OCI-LY1 (cell line): Measurements from ENCODE around the gene TRIM59.
A peak's percentile ranks its signal among the peaks of the same experiment; 100 is the strongest.

Experiments
- H2AFZ ChIP-seq: fragments of 200-600 bp; sonication (generic), shearing (Covaris generic); 2 replicates; pipeline ENCODE4 v1.6.0; 2014; ENCODE audit warnings: antibody characterized with exemption, mild to moderate bottlenecking, low read length
- H3F3A ChIP-seq: fragments of 200-600 bp; sonication (generic), shearing (Covaris generic); 2 replicates; pipeline ENCODE4 v1.6.0; 2014; ENCODE audit warnings: mild to moderate bottlenecking, antibody characterized with exemption, low read length, moderate library complexity; ENCODE audit not compliant: insufficient read depth
- H3K27ac ChIP-seq: fragments of 200-600 bp; sonication (generic); 2 replicates; pipeline ENCODE4 v1.5.1; 2014; ENCODE audit warnings: low read length, mixed run types, mild to moderate bottlenecking, low read depth; ENCODE audit not compliant: poor library complexity, severe bottlenecking
- H3K27me3 ChIP-seq: fragments of 200-600 bp; sonication (generic); 2 replicates; pipeline ENCODE4 v1.6.0; 2014; ENCODE audit warnings: antibody characterized with exemption, mild to moderate bottlenecking, low read length, moderate library complexity; ENCODE audit not compliant: insufficient read depth
- H3K36me3 ChIP-seq: fragments of 200-600 bp; sonication (generic); 2 replicates; pipeline ENCODE4 v1.6.1; 2014; ENCODE audit warnings: mild to moderate bottlenecking, antibody characterized with exemption, low read length, moderate library complexity, mixed read lengths; ENCODE audit not compliant: insufficient read depth
- H3K4me1 ChIP-seq: fragments of 200-600 bp; sonication (generic); 2 replicates; pipeline ENCODE4 v1.5.1; 2014; ENCODE audit warnings: mild to moderate bottlenecking, low read length, moderate library complexity; ENCODE audit not compliant: insufficient read depth, severe bottlenecking
- H3K4me2 ChIP-seq: fragments of 200-600 bp; sonication (generic), shearing (Covaris generic); 2 replicates; pipeline ENCODE4 v1.6.1; 2014; ENCODE audit warnings: low read length
- H3K4me3 ChIP-seq: fragments of 200-600 bp; sonication (generic); 2 replicates; pipeline ENCODE4 v1.5.1; 2014; ENCODE audit warnings: low read length, low read depth, mild to moderate bottlenecking, mixed read lengths; ENCODE audit not compliant: poor library complexity, severe bottlenecking
- H3K79me2 ChIP-seq: fragments of 200-600 bp; shearing (Covaris generic); 2 replicates; pipeline ENCODE4 v1.6.1; 2016; ENCODE audit warnings: mixed run types, low read length, mixed read lengths; ENCODE audit not compliant: insufficient read depth
- H3K9ac ChIP-seq: fragments of 200-600 bp; sonication (generic), shearing (Covaris generic); 2 replicates; pipeline ENCODE4 v1.6.1; 2014; ENCODE audit warnings: mild to moderate bottlenecking, low read length, mixed read lengths
- H3K9me2 ChIP-seq: fragments of 200-600 bp; sonication (generic), shearing (Covaris generic); 2 replicates; pipeline ENCODE4 v1.6.1; 2014; ENCODE audit warnings: low read depth, mild to moderate bottlenecking, low read length, mixed read lengths
- H3K9me3 ChIP-seq: fragments of 200-600 bp; shearing (Covaris generic); 2 replicates; pipeline ENCODE4 v1.6.1; 2014; ENCODE audit warnings: low read length, mixed read lengths
- H4K20me1 ChIP-seq: fragments of 200-600 bp; sonication (generic), shearing (Covaris generic); 2 replicates; pipeline ENCODE4 v1.6.0; 2016; ENCODE audit warnings: mild to moderate bottlenecking, low read length; ENCODE audit not compliant: insufficient read depth
- CTCF ChIP-seq: fragments of 200-600 bp; sonication (generic), shearing (Covaris generic); IDR thresholded peaks from 2 replicates; pipeline ENCODE4 v1.5.1; 2017; ENCODE audit warnings: mild to moderate bottlenecking, antibody characterized with exemption, low read length, moderate library complexity, mixed read lengths
- EZH2 ChIP-seq: fragments of 200-600 bp; sonication (generic), shearing (Covaris generic); IDR thresholded peaks from 2 replicates; pipeline ENCODE4 v1.8.0; 2017; ENCODE audit warnings: borderline replicate concordance, mixed run types, mild to moderate bottlenecking, antibody characterized with exemption, low read length, moderate library complexity, mixed read lengths

TRIM59 gene

GRCh38 chr3:160449636-160450598, at the start of gene TRIM59:
Gene TRIM59 (minus strand): TSS chr3:160449786. CDS start chr3:160439183, 10,603 bp downstream.
- H3K27ac ChIP-seq, result peak within 1 kb of the TSS; percentile 88
- H3K27me3 ChIP-seq, result no peaks in the 10 kb centered on the region
- peaks cover 26% of the 10 kb centered on the region for H3K4me1 ChIP-seq
- H2AFZ ChIP-seq, result peak within 1 kb of the TSS; percentile 33
- peak within 1 kb of the TSS; percentile 82 for H3K4me2 ChIP-seq
- no peaks in the 10 kb centered on the region for H4K20me1 ChIP-seq
- no peaks in the 10 kb centered on the region for H3F3A ChIP-seq
- H3K36me3 ChIP-seq, result peaks cover 30% of the 10 kb centered on the region
- H3K9ac ChIP-seq, result peak within 1 kb of the TSS; percentile 95
- no peaks in the 10 kb centered on the region for H3K9me2 ChIP-seq
- H3K79me2 ChIP-seq, result peaks cover 41% of the 10 kb centered on the region
- H3K9me3 ChIP-seq, result no peaks in the 10 kb centered on the region
- TF ChIP-seq EZH2, result no peak
- TF ChIP-seq CTCF, result 0 out of 2 replicates have a peak, but pooled peaks have one; percentile 10
- H3K4me3 ChIP-seq, result peak within 1 kb of the TSS; percentile 93

GRCh38 chr3:160498202-160498601, 48.6 kb upstream of the TRIM59 start:
- no peaks in the 10 kb centered on the region for H3K9me2 ChIP-seq

GRCh38 chr3:160490166-160490565, 40.6 kb upstream of the TRIM59 start:
- no peaks in the 10 kb centered on the region; the same call in 1 of the 2 replicates for H3K9me3 ChIP-seq
- H3K27ac ChIP-seq, result no peak overlapping the region
- H3K79me2 ChIP-seq, result no peaks in the 10 kb centered on the region
- no peak overlapping the region for H3K4me2 ChIP-seq
- H3F3A ChIP-seq, result no peaks in the 10 kb centered on the region
- H3K4me1 ChIP-seq, result no peaks in the 10 kb centered on the region
- TF ChIP-seq CTCF (no peak), EZH2 (no peak)
- no peaks in the 10 kb centered on the region for H4K20me1 ChIP-seq
- H3K9me2 ChIP-seq, result no peaks in the 10 kb centered on the region
- no peaks in the 10 kb centered on the region for H3K36me3 ChIP-seq
- no peak overlapping the region for H3K4me3 ChIP-seq
- no peak overlapping the region for H2AFZ ChIP-seq
- H3K27me3 ChIP-seq, result no peaks in the 10 kb centered on the region
- H3K9ac ChIP-seq, result no peak overlapping the region

More at GRCh38 chr3:160498202-160498601, 48.6 kb upstream of the TRIM59 start:
- H3K4me2 ChIP-seq, result no peak overlapping the region
- no peaks in the 10 kb centered on the region; the same call in 1 of the 2 replicates for H4K20me1 ChIP-seq
- H2AFZ ChIP-seq, result no peak overlapping the region
- H3K79me2 ChIP-seq, result no peaks in the 10 kb centered on the region
- no peak for TF ChIP-seq CTCF
- TF ChIP-seq EZH2, result no peak
- no peaks in the 10 kb centered on the region for H3F3A ChIP-seq
- H3K4me3 ChIP-seq, result no peak overlapping the region
- H3K9me3 ChIP-seq, result no peaks in the 10 kb centered on the region
- H3K9ac ChIP-seq, result no peak overlapping the region
- no peak overlapping the region for H3K27ac ChIP-seq
- peaks cover 52% of the 10 kb centered on the region for H3K36me3 ChIP-seq
- no peaks in the 10 kb centered on the region for H3K27me3 ChIP-seq
- no peaks in the 10 kb centered on the region for H3K4me1 ChIP-seq
